H7 (cell line): Measurements from ENCODE around the gene KIF2B. TPM values are rescaled to one million over a fixed set of nuclear protein-coding genes. Genes with fewer than 3 reads are reported as not detected.
"Not testable (repeated sequence)": the region's sequence is repeated elsewhere in the genome, so short reads cannot be mapped to it uniquely, and the experiment has no call there.

Source experiments
- DNase-seq: peaks from one replicate; pipeline ENCODE4 v3.0.0; 2012
- H3K27me3 ChIP-seq: 2 replicates; pipeline ENCODE4 v1.6.0; 2011; ENCODE audit warnings: mild to moderate bottlenecking, low read length; ENCODE audit not compliant: control insufficient read depth, insufficient read depth
- H3K36me3 ChIP-seq: replicated peaks from 2 replicates; pipeline ENCODE4 v1.5.1; 2011; ENCODE audit warnings: low read length; ENCODE audit not compliant: control insufficient read depth, insufficient read depth
- H3K4me3 ChIP-seq: 2 replicates; pipeline ENCODE4 v1.5.1; 2011; ENCODE audit warnings: low read depth, mild to moderate bottlenecking, control low read depth, low read length, moderate library complexity; ENCODE audit not compliant: insufficient read depth
- total RNA-seq: library from RNA; depleted of rRNA; stranded (reverse); fragments of >200 nt; shearing (Covaris generic); gene quantifications from 2 replicates; pipeline ENCODE4 v1.2.3, GENCODE V29; 2014

The KIF2B gene
- total RNA-seq, 1 experiment from 2014 or later = not detected

DNA sequence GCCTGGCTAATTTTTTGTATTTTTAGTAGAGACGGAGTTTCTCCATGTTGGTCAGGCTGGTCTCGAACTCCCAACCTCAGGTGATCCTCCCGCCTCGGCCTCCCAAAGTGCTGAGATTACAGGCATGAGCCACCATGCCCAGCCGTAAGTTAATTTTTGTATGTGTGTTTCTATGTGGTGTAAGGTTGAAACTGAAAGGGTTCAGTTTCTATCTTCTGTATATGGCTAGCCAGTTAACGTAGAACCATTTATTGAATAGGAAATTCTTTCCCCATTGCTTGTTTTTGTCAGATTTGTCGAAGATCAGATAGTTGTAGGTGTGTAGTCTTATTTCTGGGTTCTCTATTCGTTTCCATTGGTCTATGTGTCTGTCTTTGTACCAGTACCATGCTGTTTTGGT is 12.0 kb downstream of the KIF2B start:
- H3K36me3 ChIP-seq, H3K27me3 ChIP-seq, DNase-seq, H3K4me3 ChIP-seq: not testable (repeated sequence)

DNA sequence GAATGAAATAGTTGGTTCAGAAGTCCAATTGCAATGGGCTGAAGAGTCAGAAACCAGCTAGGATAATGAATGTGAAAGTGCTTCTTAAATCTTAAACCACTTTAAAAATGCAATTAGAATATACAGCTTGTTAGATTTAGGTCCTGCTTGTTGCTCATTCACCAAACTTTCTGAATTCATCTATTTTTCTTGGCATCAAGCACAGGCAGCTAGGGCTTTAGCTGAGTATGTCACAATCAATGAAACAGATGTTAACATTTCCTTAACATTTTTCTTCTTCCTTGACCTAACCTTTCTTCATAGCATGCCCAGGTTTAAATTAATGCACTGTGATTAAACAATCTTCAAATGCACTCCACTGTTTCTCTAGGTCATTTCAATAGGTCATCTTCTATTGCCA is 14.4 kb downstream of the KIF2B start:
- no peak overlapping the region for H3K4me3 ChIP-seq

DNA sequence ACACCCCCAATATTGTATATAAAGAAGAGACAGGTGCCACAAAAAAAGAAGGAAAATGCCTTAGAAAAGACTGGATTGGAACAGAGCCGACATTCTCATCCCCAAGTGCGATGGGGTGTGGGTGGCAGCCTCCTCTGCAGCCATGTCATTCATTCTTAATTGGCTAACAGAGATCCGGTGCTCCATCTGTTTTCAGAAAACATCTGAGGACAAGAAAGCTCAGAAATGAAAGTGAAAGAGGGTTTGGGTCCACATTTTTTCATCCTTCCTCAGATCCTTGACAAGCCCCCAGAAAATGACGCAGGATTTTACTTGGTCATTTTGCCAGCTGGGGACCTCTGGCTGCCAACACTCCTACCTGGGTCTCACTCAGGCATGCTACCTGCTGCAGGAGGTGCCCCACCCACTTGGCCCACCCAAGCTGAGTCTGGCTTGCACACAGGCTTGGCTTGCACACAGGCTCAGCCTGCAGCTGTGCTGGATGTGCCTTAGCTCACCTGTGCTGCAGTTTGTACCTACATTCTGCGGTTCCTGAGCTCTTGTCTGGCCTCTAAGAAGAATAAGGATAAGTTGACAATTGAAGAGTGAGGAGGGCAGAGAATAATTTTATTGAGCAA is 21.9 kb downstream of the KIF2B start:
- H3K36me3 ChIP-seq = no peaks in the 10 kb centered on the region

More for the DNA sequence above, 14.4 kb downstream of the KIF2B start:
- DNase-seq = no peak
- no peaks in the 10 kb centered on the region for H3K36me3 ChIP-seq
- H3K27me3 ChIP-seq = no peaks in the 10 kb centered on the region

DNA sequence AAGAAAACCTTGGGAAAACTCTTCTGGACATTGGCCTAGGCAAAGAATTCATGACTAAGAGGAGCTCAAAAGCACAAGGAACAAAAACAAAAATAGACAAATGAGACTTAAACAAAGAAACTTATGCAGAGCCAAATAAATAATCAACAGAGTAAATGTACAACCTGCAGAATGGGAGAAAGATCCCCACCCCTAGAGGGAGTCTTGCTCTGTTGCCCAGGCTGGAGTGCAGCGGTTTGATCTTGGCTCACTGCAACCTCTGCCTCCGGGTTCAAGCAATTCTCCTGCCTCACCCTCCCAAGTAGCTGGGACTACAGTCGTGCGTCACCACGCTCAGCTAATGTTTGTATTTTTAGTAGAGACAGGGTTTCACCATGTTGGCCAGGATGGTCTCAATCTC is 48.4 kb downstream of the KIF2B start:
- not testable (repeated sequence) for H3K36me3 ChIP-seq, DNase-seq, H3K4me3 ChIP-seq, H3K27me3 ChIP-seq

More for the DNA sequence above, 21.9 kb downstream of the KIF2B start:
- no peak for DNase-seq
- Histone ChIP-seq H3K4me3 (no peak overlapping the region), H3K27me3 (no peaks in the 10 kb centered on the region)
